HG03571 (cell line): ENCODE results near the gene RABEP2.
"Not testable (repeated sequence)": the region's sequence is repeated elsewhere in the genome, so short reads cannot be mapped to it uniquely, and the experiment has no call there.

Experiments
- ATAC-seq: cut with Tn5 transposase; IDR thresholded peaks from one replicate; pipeline ENCODE4 v1.9.1; 2021; ENCODE audit not compliant: unreplicated experiment

Gene RABEP2

GRCh38 chr16:28904363-28904762 lies 20.7 kb downstream of the RABEP2 start:
- no peak for ATAC-seq

- no peak for ATAC-seq
These were observed 21.5 kb downstream of the RABEP2 start for GRCh38 chr16:28903344-28904042.

GRCh38 chr16:28902909-28903308 lies 22.1 kb downstream of the RABEP2 start:
- ATAC-seq = no peak

- ATAC-seq = no peak
These were observed 23.2 kb downstream of the RABEP2 start for GRCh38 chr16:28901862-28902261.

- no peak for ATAC-seq
These were observed 24.4 kb downstream of the RABEP2 start for GRCh38 chr16:28900601-28901000.

- no peak for ATAC-seq
These were observed 25.0 kb downstream of the RABEP2 start for GRCh38 chr16:28899882-28900590.

- ATAC-seq = no peak
These were observed 26.1 kb downstream of the RABEP2 start for GRCh38 chr16:28898942-28899341.

- ATAC-seq = no peak
These were observed 26.8 kb downstream of the RABEP2 start for GRCh38 chr16:28898266-28898665.

- ATAC-seq = no peak
These were observed 27.2 kb downstream of the RABEP2 start for GRCh38 chr16:28897826-28898225.

GRCh38 chr16:28895609-28896008 lies 29.4 kb downstream of the RABEP2 start:
- ATAC-seq = no peak

- ATAC-seq = no peak
These were observed 31.7 kb downstream of the RABEP2 start for GRCh38 chr16:28893291-28893690.

- no peak for ATAC-seq
These were observed 32.8 kb downstream of the RABEP2 start for GRCh38 chr16:28891964-28892890.

GRCh38 chr16:28890355-28890754 lies 34.7 kb downstream of the RABEP2 start:
- not testable (repeated sequence) for ATAC-seq

GRCh38 chr16:28886945-28887344 lies 38.1 kb downstream of the RABEP2 start:
- no peak for ATAC-seq

- ATAC-seq = no peak
These were observed 41.0 kb downstream of the RABEP2 start for GRCh38 chr16:28884045-28884444.

- no peak for ATAC-seq
These were observed 41.6 kb downstream of the RABEP2 start for GRCh38 chr16:28883221-28883996.

- ATAC-seq = no peak
These were observed 42.4 kb downstream of the RABEP2 start for GRCh38 chr16:28882551-28883160.

- not testable (repeated sequence) for ATAC-seq
These were observed 43.5 kb downstream of the RABEP2 start for GRCh38 chr16:28881565-28881964.

- ATAC-seq = no peak
These were observed 44.1 kb downstream of the RABEP2 start for GRCh38 chr16:28880955-28881354.

- ATAC-seq = no peak
These were observed 44.5 kb downstream of the RABEP2 start for GRCh38 chr16:28880589-28880915.
